HG03442 (cell line): Measurements from ENCODE around the gene FBXO48.

ENCODE experiments used
- ATAC-seq: cut with Tn5 transposase; IDR thresholded peaks from one replicate; pipeline ENCODE4 v1.9.1; 2021; ENCODE audit warnings: mild to moderate bottlenecking, moderate library complexity; ENCODE audit not compliant: unreplicated experiment

FBXO48 gene, protein sequence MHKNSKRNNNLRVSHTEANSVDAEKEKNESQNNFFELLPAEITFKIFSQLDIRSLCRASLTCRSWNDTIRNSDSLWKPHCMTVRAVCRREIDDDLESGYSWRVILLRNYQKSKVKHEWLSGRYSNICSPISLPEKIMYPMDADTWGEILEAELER

GRCh38 chr2:68467077-68467960, at the start of gene FBXO48, which contains the start of gene APLF:
FBXO48 (minus strand) TSS chr2:68467294; CDS start chr2:68465145, 2,149 bp downstream.
APLF (plus strand) TSS chr2:68467585; CDS start chr2:68467732, 147 bp downstream.
- ATAC-seq: peak; percentile 94

GRCh38 chr2:68516051-68516955, 49.2 kb upstream of the FBXO48 start:
- ATAC-seq: no peak

GRCh38 chr2:68514316-68514929, 47.3 kb upstream of the FBXO48 start:
- no peak for ATAC-seq

- ATAC-seq: no peak
Measured at GRCh38 chr2:68512966-68513365, 45.9 kb upstream of the FBXO48 start.

DNA sequence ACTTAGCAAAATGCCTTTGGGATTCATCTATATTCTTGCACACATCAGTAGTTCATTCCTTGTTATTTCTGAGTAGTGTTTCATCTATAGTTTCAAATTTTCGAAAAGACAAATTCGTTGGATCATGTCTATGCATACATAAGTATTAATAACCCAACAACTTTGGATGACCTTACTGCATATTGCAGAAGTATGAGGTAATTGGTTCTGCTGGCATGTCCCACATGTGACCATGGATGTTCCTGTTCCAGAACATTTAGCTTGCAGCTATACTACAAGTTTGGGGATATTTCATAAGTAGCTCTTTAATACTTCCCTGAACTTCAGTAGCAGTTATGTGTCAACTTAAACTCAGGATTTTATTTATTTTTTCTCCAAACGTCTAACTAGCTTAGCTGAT, 45.2 kb upstream of the FBXO48 start:
- no peak for ATAC-seq

DNA sequence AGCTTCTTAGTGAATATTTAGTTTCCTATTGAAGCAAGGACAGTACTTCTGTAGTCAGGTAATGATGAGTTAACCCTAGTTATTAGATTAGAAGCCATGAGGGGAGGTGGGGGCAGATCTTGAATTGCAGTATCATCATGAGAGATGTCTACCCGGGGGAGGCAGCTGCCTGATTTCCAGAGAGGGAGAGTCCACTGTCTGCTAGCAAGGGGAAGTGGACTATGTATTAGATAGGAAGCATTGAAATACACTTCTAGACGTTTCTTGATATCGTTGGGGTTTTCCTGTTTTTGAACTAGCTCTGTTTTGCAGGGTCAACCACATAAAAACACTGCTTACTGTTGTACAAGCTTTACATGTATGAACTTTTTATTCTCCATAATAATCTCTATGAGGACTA, 39.1 kb upstream of the FBXO48 start:
- no peak for ATAC-seq

GRCh38 chr2:68505603-68506159, 38.6 kb upstream of the FBXO48 start:
- no peak for ATAC-seq

GRCh38 chr2:68501768-68502167, 34.7 kb upstream of the FBXO48 start:
- no peak for ATAC-seq

- ATAC-seq: no peak
Measured at GRCh38 chr2:68500649-68501048, 33.6 kb upstream of the FBXO48 start.

DNA sequence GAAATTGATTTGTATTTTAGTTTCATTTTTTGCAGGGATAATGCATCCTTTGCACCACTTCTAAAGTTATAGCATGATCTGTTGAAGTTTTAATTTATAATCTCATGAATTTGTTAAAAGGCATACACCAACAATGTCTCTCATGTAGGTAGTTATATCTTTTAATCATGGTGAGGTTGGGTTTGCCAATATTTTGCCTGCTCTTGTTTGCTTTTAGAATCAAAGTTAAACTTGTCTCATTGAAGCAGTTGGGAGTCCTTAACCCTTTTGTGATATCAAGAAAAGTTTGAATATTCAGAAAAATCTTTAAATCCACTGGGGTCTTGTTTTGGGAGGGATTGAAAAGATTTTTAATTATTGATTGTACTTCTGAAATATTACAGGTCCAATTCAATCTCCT, 32.0 kb upstream of the FBXO48 start:
- no peak for ATAC-seq

DNA sequence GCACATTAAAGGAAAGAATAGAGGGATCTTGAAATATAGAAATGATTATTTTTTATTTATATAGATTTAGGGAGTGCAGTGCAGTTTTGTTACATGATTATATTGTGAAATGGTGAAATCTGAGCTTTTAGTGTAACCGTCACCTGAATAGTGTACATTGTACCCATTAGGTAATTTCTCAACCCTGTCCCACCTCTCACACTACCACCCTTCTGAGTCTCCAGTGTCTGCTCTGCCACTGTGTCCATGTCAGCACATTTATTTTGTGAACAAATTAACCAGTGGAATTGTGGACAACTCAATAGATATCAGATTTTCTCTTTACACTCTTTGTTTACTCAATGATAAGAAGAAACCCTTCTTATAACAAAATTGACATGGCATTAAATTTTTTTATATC, 24.5 kb upstream of the FBXO48 start:
- no peak for ATAC-seq

DNA sequence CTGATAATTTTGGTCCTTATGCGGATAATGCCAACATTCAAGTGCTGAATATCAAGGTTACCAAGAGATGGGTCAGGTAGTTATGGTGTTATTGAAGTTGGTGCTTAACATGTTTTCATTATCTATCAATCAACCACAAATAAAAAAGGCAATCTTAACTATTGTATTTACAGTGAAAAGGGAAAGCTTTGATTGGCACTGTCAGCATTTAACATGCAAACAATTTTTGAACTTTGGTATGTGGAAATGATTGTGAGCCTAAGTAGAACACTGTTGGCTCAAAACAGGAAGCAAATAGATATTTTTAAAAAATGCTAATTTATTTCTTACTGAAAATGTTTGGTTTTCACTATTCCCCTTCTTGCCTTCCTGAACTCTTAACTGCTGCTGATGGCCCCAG, 22.2 kb upstream of the FBXO48 start:
- no peak for ATAC-seq

GRCh38 chr2:68488605-68489004, 21.5 kb upstream of the FBXO48 start:
- ATAC-seq: peak; percentile 89

DNA sequence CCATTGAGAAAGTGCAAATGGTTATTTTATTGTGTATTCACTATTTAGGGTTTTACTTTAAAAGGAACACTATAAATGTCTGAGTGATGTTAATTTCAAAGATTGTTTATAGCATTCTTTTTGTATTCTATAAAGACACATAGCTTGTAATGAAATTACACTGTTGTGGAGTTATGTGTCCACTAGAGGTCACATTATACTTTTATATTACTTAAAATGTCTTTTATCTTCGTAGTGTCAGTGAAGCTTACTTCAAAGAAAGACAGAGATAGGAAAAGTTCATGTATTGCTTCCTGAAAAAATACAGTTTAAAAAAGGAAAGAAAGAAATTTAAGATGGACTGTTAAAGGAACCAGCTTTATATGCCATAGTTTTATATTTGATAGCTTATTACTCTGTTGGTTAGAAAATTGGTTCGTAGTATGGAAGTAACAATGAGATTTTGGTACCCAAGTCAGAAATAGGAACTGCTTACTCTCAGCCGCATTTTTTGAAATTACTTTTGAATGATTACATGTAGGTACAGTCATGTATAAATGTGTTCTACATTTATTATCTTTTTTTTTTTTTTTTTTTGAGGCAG, 20.8 kb upstream of the FBXO48 start:
- no peak for ATAC-seq

GRCh38 chr2:68483011-68483410, 15.9 kb upstream of the FBXO48 start:
- ATAC-seq: no peak

DNA sequence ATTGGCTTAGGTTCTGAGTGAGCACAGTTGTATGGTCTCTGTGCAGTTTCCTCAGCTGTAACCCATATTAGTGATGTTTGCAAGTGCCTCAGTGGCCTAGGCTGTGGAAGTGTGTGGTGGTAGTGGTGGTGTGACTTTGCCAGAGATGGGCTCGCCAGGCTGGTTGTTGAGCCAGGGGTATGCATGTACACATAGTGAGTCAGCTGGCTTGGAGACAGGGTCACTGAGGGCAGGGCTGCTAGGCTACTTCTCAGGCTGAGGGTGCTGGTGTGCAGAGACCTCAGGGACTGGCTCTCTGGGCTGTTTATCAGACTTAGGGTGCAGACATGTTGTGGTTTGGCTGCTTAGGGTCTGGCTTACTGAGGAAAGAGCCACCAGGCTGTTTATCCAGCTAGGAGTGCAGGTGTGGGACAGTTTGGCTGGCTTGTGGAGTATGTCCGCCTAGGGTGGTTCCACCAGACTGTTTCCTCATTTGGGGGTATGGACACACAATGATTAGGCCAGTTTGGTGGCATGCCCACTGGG, 15.3 kb upstream of the FBXO48 start:
- no peak for ATAC-seq

GRCh38 chr2:68478688-68479087, 11.6 kb upstream of the FBXO48 start:
- ATAC-seq: no peak

DNA sequence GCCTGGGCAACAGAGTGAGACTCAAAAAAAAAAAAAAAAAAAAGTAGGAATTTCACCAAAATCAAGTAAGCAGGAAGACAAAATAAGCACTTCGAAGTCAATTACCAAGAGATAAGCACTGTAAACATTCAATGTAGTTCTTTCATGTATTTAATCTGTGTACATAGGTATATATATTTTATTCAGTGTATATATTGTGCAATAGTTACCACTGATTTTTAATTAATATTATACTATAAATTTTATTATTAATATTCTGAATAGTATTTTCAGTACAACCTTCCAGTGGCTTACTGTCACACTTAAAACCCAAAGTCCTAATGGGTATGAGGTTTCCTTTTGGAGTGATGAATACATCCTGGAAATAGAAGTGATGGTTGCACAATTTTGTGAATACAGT, 9.4 kb upstream of the FBXO48 start:
- no peak for ATAC-seq

DNA sequence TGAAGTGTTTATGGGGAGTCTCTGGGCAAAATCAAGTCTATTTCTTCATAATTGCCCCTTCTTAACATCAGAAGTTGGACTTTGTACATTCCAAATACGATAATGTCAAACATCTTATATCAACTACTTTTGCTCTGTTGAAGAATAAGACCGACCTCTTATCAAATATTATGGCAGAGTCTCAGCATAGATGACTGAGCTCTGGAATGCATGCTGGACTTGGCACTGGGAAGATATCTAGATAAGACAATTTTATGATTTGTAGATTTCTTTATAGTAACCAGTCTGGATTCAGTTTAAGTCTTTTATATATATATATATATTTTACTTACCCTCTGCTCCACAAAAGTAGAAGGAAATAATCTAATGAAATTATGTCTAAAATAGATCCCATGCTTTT, 8.5 kb upstream of the FBXO48 start:
- no peak for ATAC-seq

- no peak for ATAC-seq
Measured at GRCh38 chr2:68475110-68475509, 8.0 kb upstream of the FBXO48 start.
